GM18909 (cell line): ENCODE results near the gene TAF9.
A peak's percentile ranks its signal among the peaks of the same experiment; 100 is the strongest.
"Not testable (repeated sequence)": the region's sequence is repeated elsewhere in the genome, so short reads cannot be mapped to it uniquely, and the experiment has no call there.

ENCODE experiments used
- ATAC-seq: cut with Tn5 transposase; IDR thresholded peaks from one replicate; pipeline ENCODE4 v1.9.1; 2021; ENCODE audit warnings: mild to moderate bottlenecking; ENCODE audit not compliant: unreplicated experiment, poor library complexity

TAF9 gene

GRCh38 chr5:69369340-69370121, at the start of gene TAF9, which contains the start of the genes AK6 and RAD17:
Gene TAF9, minus strand, starts transcription at chr5:69369520. Its CDS starts 3,783 bp downstream, at chr5:69365737.
Gene AK6, minus strand, starts transcription at chr5:69369520. Its CDS starts 30 bp downstream, at chr5:69369490.
Gene RAD17, plus strand, starts transcription at chr5:69369818. Its CDS starts 2,391 bp downstream, at chr5:69372209.
- ATAC-seq = peak; percentile 94

GRCh38 chr5:69418554-69418953, 49.2 kb upstream of the TAF9 start:
- ATAC-seq = no peak

- no peak for ATAC-seq
Measured at GRCh38 chr5:69416699-69417098, 47.4 kb upstream of the TAF9 start.

GRCh38 chr5:69416180-69416579, 46.9 kb upstream of the TAF9 start:
- ATAC-seq = no peak

- peak; percentile 4 for ATAC-seq
Measured at GRCh38 chr5:69415584-69415958, 46.3 kb upstream of the TAF9 start.

- peak; percentile 81 for ATAC-seq
Measured at GRCh38 chr5:69414885-69415583, 45.7 kb upstream of the TAF9 start, which contains the start of gene MARVELD2. Gene MARVELD2, plus strand, starts transcription at chr5:69415116. Its CDS starts 4,270 bp downstream, at chr5:69419386.

GRCh38 chr5:69404659-69405330, 35.5 kb upstream of the TAF9 start:
- ATAC-seq = no peak

- no peak for ATAC-seq
Measured at GRCh38 chr5:69378376-69378775, 9.1 kb upstream of the TAF9 start.

- ATAC-seq = peak; percentile 82
Measured at GRCh38 chr5:69374911-69375446, 5.7 kb upstream of the TAF9 start.

GRCh38 chr5:69372394-69372793, 3.1 kb upstream of the TAF9 start:
- ATAC-seq = no peak

- ATAC-seq = not testable (repeated sequence)
Measured at GRCh38 chr5:69370335-69370734, 1.0 kb upstream of the TAF9 start.

- no peak for ATAC-seq
Measured at GRCh38 chr5:69368458-69369339, 621 bp downstream of the TAF9 start.

- no peak for ATAC-seq
Measured at GRCh38 chr5:69367697-69368279, 1.5 kb downstream of the TAF9 start.

- no peak for ATAC-seq
Measured at GRCh38 chr5:69364850-69365249, 4.5 kb downstream of the TAF9 start.

- ATAC-seq = no peak
Measured at GRCh38 chr5:69364414-69364813, 4.9 kb downstream of the TAF9 start.

- no peak for ATAC-seq
Measured at GRCh38 chr5:69360442-69360841, 8.9 kb downstream of the TAF9 start.

- no peak for ATAC-seq
Measured at GRCh38 chr5:69359699-69360098, 9.6 kb downstream of the TAF9 start.

GRCh38 chr5:69350664-69351063, 18.7 kb downstream of the TAF9 start:
- ATAC-seq = no peak

GRCh38 chr5:69343083-69343482, 26.2 kb downstream of the TAF9 start:
- ATAC-seq = no peak
